ENCODE data around the gene POLH.

POLH gene

DNA sequence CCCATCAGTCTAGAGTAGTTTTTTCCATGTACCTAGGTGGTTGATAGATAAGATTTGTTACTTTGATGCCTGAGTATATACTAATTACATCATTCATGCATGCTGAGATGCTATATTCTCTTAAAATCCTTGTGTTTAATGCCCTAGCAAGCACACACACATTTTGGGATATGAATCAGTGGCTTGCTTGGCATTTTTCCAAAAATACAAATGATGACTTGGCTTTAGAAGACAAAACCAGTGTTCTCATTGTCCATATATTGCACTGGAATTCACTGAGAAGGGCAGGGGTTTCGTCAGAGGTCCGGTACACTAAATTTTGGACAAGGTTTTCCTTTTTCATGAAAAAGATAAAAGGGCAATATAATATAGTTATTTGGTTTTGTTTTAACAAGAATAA, 28.2 kb downstream of the POLH start:
- DNase-seq (ENCODE audit: low spot score): no peak

DNA sequence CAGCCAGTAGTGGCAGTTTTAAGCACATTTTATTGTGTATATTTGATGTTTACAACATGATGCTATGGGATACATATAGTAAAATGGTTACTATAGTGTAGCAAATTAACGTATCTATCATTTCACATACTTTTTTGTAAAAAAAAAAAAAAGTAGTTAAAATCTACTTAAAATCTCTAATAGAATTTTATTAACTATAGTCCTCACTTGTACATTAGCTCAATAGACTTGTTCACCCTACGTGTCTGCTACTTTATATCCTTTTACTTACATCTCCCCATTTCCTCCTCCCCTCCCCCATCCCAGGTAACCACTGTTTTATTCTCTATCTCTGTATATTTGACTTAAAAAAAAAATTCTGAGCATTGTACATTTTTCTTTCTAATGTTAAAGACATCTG, 30.0 kb downstream of the POLH start:
- no peak for DNase-seq (ENCODE audit: low spot score)

- peak; percentile 82 for DNase-seq (ENCODE audit: low spot score)
Observed at GRCh38 chr6:43608310-43608763, 32.4 kb downstream of the POLH start.

GRCh38 chr6:43608807-43609206, 32.8 kb downstream of the POLH start:
- no peak for DNase-seq (ENCODE audit: low spot score)

DNA sequence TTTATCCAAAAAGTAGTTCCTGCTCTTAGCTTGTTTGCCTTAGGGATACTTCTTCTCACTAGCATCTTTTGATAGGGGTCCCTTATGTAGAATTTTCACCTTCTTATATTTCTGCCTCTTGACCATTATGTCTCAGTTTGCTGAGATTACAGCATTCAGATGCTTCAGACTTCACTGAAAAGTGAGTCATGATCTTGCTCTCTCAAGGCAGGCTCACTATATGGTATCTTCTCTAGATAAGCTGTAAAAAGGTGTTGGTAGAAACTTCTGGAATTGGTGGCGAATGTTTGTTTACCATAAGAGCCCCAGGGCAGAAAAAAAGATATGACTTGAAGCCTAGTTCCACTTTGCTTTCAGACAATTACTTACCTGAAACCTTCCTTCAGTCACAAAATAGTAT, 33.4 kb downstream of the POLH start:
- no peak for DNase-seq (ENCODE audit: low spot score)

DNA sequence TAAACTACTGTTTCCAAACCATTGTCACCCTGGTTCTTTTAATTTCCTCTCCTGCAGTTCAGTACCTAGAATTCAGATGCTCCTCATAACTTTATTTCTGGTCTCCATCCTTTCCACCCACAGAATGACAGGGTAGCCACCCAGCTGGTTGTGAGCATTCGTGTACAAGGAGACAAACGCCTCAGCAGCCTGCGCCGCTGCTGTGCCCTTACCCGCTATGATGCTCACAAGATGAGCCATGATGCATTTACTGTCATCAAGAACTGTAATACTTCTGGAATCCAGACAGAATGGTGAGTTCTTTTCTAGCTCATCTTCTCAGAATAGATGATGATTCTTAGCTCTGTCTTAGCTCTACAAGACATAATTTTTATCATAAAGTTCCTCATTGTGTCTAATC, 34.4 kb downstream of the POLH start:
- no peak for DNase-seq (ENCODE audit: low spot score)

DNA sequence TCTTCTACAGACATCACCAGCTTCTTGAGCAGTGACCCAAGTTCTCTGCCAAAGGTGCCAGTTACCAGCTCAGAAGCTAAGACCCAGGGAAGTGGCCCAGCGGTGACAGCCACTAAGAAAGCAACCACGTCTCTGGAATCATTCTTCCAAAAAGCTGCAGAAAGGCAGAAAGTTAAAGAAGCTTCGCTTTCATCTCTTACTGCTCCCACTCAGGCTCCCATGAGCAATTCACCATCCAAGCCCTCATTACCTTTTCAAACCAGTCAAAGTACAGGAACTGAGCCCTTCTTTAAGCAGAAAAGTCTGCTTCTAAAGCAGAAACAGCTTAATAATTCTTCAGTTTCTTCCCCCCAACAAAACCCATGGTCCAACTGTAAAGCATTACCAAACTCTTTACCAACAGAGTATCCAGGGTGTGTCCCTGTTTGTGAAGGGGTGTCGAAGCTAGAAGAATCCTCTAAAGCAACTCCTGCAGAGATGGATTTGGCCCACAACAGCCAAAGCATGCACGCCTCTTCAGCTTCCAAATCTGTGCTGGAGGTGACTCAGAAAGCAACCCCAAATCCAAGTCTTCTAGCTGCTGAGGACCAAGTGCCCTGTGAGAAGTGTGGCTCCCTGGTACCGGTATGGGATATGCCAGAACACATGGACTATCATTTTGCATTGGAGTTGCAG, 37.9 kb downstream of the POLH start:
- no peak for DNase-seq (ENCODE audit: low spot score)

DNA sequence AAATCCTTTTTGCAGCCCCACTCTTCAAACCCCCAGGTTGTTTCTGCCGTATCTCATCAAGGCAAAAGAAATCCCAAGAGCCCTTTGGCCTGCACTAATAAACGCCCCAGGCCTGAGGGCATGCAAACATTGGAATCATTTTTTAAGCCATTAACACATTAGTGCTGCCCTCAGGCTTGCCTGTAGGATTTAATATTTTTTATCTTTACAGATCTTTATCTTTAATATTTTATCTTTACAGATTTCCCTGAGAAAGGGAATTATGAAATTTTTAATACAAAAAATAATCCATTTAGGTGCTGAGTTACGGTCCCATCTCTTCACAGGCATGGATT, 38.4 kb downstream of the POLH start:
- no peak for DNase-seq (ENCODE audit: low spot score)

- DNase-seq (ENCODE audit: low spot score): no peak
Observed at GRCh38 chr6:43616725-43617472, 40.9 kb downstream of the POLH start.

GRCh38 chr6:43621078-43621835, 45.3 kb downstream of the POLH start:
- DNase-seq (ENCODE audit: low spot score): no peak

DNA sequence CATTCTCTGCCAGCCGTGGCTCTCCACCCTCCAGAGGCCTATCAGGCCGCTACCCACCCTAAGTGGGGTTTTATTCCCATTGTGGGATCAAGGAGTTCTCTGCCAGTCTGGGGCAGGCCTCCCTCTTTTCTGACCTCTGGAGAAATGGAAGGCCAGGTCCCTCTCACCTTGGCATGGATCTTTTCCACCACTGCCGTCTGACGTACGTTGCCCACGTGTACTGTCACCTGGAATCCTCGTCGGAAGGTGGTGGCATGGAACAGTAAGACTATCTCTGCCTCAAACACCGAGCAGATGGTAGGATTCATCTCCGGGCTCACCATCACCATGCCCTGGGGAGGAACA, 45.8 kb downstream of the POLH start:
- DNase-seq (ENCODE audit: low spot score): no peak

- DNase-seq (ENCODE audit: low spot score): no peak
Observed at GRCh38 chr6:43622541-43622940, 46.6 kb downstream of the POLH start.

DNA sequence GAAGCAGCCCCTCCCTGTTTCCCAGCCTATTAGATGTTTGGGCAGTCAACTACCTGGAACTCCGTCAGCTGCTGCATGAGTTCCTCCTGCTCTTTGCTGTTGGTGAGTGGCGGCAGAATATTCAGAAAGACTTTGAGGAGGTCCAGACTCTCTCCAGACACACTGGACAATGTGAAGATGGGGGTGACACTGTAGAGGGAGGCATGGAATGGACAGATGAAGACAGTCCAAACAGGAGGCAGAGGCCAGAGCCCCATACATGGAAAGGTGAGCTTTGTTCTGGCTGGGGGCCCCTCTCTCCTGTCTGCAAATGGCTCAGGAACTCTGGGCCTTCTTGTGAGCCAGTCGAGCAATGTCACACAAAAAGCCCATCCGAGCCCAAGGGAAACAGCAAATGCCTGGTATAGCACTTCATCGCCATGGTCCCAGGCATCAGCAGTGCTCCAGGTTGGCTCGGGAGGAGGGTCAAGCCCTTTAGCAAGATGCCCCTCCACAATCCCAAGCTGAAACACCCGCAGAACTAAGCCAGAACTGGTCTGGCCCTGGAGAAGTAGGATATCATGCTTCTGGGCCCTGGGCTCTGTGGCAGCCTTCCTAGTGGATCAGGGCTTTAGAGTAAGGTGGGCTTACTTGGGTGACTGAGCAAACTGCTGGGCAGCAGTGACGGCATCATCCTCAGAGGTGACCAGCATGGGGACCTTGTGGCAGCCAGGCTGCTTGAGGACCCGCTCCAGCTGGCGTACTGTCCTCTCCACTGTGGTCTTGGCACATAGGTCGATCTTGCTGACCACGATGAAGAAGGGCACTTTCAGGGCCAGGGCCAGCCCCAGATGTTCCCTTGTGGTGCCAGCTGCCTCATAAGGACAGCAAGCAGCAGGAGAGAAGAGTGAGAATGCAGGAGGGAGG, 48.1 kb downstream of the POLH start:
- DNase-seq (ENCODE audit: low spot score): no peak

GRCh38 chr6:43624786-43625288, 48.9 kb downstream of the POLH start:
- DNase-seq (ENCODE audit: low spot score): no peak

DNA sequence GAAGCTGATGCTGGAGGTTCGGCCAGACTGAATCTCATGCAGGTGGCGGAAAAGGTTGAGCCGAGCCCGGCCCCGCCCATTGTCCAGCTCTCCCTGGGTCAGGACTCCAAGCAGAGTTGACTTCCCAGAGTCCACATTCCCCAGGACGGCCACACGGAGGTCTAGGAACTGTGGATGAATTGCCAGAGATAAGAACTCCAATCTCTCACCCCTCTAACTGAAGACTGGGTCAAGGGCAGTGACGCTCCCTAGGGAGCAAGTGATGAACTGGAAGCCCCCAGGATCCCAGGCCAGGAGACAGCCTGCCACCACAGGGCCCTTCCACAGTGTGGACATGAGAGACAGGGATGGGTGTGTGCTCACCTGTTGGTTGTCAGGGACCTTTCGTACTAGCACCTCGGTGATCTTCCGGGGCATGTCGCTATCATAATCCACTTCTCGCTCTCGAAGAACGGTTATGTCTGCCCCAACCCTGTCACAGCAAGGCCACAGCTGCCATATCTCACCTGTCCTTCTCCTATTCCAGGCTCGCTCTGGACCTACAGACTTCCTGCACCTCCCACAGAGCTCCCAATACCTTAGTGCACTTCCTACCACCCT, 49.5 kb downstream of the POLH start:
- no peak for DNase-seq (ENCODE audit: low spot score)

DNA sequence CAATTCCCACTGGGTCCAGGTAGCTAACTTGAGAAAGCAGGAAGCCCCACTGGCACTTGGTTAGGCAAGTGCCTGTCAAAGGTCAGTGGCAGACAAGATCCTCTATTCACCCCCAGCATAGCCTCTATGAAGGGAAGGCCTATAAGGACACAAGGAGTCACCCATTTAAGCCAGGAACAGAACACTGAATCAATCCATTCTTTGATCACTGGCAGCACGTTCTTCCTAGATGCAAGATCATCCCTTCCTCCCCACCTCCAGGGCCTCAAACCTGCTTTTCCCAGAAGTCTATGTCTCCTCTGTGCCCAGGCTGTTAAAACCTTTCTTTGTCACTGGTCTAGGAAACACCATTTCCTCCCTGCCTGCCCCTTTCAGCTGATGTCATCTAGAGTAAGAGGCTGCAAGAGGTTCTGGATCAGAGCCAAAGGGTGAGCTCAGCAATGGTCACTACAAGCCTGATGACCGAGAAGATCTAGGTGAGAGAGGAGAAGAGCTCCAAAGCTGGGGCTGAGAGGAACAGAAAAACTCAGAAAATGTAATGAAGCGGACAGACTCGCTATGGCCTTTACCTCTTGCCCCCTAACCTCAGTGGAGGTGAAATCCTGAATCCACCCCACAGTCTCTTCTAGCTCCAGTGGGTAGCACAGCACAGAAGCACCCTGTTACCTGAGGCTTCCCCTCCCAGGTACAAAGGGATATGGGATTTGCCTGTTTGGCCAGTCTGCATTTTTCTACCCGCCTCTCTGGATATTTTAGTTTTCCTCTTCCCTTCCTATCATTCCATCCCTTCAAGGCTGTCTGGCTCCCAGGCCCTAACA, 51.2 kb downstream of the POLH start:
- no peak for DNase-seq (ENCODE audit: low spot score)

DNA sequence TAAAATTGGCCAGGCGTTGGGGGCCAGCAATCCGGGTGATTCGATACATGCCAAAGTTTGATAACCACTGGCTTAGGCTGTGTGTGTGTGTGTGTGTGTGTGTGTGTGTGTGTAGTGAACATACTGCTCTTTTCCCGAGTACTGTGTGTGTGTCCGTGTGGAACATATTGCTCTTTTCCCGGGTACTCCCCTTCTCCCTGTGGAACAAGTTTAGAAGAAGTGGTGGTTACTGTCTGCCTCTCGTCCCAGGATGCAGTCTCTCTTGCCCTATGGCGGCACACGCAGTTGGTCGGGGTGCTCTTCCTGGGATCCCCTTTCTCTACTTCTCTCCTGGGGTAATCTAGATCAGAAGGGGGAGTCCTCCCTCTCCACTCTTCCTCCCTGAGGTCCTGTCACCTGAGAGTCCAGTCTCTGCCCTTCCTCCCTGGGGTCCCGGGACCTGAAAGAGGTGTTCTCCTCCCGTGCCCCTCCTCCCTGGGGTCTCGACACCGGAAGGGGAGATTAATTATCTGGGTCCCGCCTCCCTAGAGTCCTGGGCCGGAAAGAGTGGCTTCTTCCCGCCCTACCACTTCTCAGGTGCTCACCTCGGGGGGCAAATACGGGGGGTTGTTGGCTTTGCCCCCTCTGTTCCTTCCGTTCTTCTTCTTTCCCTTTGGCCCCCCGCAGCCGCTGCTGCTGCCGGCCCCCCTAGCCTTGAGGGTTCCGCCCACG, 52.6 kb downstream of the POLH start:
- peak; percentile 73 for DNase-seq (ENCODE audit: low spot score)

- peak; percentile 99 for DNase-seq (ENCODE audit: low spot score)
Observed at GRCh38 chr6:43629104-43629504, 53.1 kb downstream of the POLH start, which contains the start of gene GTPBP2. Gene GTPBP2, minus strand, starts transcription at chr6:43629264. Its CDS starts 102 bp downstream, at chr6:43629162.

- DNase-seq (ENCODE audit: low spot score): peak; percentile 95
Observed at GRCh38 chr6:43629505-43630300, 53.7 kb downstream of the POLH start.

All from SK-N-DZ (cell line).